GM23338 (cell line): ENCODE data around the gene CT47C1.

Experiments used
- CREB1 ChIP-seq: fragments of 250-450 bp; sonication (Bioruptor Pico); IDR thresholded peaks from 2 replicates; pipeline ENCODE4 v1.5.0; 2020; ENCODE audit warnings: low read depth, mild to moderate bottlenecking, moderate library complexity
- CTCF ChIP-seq, 2 experiments: fragments of 200-600 bp in 1 of 2; sonication (generic) in 1 of 2; conservative IDR thresholded peaks; 2 replicates each; pipeline versions ENCODE4 v1.5.1 to v1.6.1; 2016 to 2017; ENCODE audit warnings: antibody characterized with exemption in 2 of 2, low read depth in 2 of 2, mild to moderate bottlenecking in 2 of 2, moderate library complexity in 1 of 2
- EZH2 ChIP-seq: fragments of 200-600 bp; sonication (generic); IDR thresholded peaks from one replicate; pipeline ENCODE4 v1.8.0; 2017; ENCODE audit warnings: antibody characterized with exemption, mild to moderate bottlenecking, low read depth; ENCODE audit not compliant: unreplicated experiment
- EZH2phosphoT487 ChIP-seq: fragments of 200-600 bp; sonication (generic); IDR thresholded peaks from one replicate; pipeline ENCODE4 v1.8.1; 2018; ENCODE audit warnings: antibody characterized with exemption; ENCODE audit not compliant: unreplicated experiment
- NANOG ChIP-seq: IDR thresholded peaks from 2 replicates; pipeline ENCODE4 v1.6.1; 2016; ENCODE audit warnings: antibody characterized with exemption, borderline replicate concordance
- POLR2AphosphoS5 ChIP-seq: IDR thresholded peaks from 2 replicates; pipeline ENCODE4 v1.6.1; 2016; ENCODE audit warnings: antibody characterized with exemption, low read depth
- STAT1 ChIP-seq: IDR thresholded peaks from one replicate; pipeline ENCODE4 v1.6.1; 2016; ENCODE audit warnings: antibody characterized with exemption; ENCODE audit not compliant: unreplicated experiment
- TF ChIP-seq, protein P1 (sequence below): IDR thresholded peaks from one replicate; pipeline ENCODE4 v1.6.1; 2018; ENCODE audit warnings: antibody characterized with exemption; ENCODE audit not compliant: unreplicated experiment

DNA sequence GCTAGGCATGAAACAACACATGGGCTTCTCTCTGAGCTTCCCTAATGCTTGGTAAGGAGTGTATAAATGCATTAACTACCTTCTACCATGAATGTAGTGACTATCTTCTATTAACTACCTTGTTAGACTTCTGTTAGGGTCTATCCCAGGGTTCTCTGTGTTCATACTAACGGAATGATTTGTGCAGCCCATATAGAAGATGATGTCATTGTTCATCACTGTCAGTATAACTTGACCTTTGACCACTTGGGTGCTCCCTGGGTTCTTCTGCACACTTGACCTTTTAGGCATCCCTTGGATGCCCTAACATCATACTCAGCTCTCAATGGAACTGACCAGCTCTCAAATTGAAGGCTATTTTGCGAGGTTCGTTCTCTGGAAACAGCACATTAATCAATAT, 30.8 kb upstream of the CT47C1 start:
- TF ChIP-seq CTCF (conservative IDR thresholded peaks at IDR 0.05; ENCODE audit: low read depth in 2 of 2) (no peak), CREB1 (CRISPR knock-in tag) (no peak), NANOG (no peak), EZH2 (no peak), STAT1 (no peak), EZH2phosphoT487 (no peak), POLR2AphosphoS5 (no peak)
- TF ChIP-seq, protein P1, sequence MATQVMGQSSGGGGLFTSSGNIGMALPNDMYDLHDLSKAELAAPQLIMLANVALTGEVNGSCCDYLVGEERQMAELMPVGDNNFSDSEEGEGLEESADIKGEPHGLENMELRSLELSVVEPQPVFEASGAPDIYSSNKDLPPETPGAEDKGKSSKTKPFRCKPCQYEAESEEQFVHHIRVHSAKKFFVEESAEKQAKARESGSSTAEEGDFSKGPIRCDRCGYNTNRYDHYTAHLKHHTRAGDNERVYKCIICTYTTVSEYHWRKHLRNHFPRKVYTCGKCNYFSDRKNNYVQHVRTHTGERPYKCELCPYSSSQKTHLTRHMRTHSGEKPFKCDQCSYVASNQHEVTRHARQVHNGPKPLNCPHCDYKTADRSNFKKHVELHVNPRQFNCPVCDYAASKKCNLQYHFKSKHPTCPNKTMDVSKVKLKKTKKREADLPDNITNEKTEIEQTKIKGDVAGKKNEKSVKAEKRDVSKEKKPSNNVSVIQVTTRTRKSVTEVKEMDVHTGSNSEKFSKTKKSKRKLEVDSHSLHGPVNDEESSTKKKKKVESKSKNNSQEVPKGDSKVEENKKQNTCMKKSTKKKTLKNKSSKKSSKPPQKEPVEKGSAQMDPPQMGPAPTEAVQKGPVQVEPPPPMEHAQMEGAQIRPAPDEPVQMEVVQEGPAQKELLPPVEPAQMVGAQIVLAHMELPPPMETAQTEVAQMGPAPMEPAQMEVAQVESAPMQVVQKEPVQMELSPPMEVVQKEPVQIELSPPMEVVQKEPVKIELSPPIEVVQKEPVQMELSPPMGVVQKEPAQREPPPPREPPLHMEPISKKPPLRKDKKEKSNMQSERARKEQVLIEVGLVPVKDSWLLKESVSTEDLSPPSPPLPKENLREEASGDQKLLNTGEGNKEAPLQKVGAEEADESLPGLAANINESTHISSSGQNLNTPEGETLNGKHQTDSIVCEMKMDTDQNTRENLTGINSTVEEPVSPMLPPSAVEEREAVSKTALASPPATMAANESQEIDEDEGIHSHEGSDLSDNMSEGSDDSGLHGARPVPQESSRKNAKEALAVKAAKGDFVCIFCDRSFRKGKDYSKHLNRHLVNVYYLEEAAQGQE: no peak
